Measurements from ENCODE around the gene ITGB3.

The ITGB3 gene

GRCh38 chr17:47253541-47254402, at the start of gene ITGB3:
Gene ITGB3, plus strand, starts transcription at chr17:47253827. Its CDS starts 35 bp downstream, at chr17:47253862.
- TF ChIP-seq SUZ12 (IDR thresholded peaks at IDR 0.05; ENCODE audit: extremely low read depth, insufficient read depth, insufficient read length) (peak; percentile 62), ZNF274 (IDR thresholded peaks at IDR 0.05; ENCODE audit: low read depth, low read length) (no peak), YY1 (IDR thresholded peaks at IDR 0.05; ENCODE audit: insufficient read depth, insufficient read length) (no peak)
- no peak for DNase-seq (ENCODE audit: low read depth, low spot score)
- H3K9ac ChIP-seq (ENCODE audit: insufficient read length, low read depth), result peak within 1 kb of the TSS; percentile 80
- no peaks in the 10 kb centered on the region for H3K36me3 ChIP-seq (ENCODE audit: insufficient read depth, insufficient read length, low read length)
- peaks cover 10% of the 10 kb centered on the region for H3K4me1 ChIP-seq (ENCODE audit: insufficient read depth, insufficient read length)
- peaks cover 32% of the 10 kb centered on the region for H3K27me3 ChIP-seq (ENCODE audit: insufficient read depth, insufficient read length)
- peak within 1 kb of the TSS; percentile 59 for H3K4me3 ChIP-seq (ENCODE audit: insufficient read length, low read depth)
- H3K9me3 ChIP-seq (ENCODE audit: insufficient read depth, low read length), result no peaks in the 10 kb centered on the region

GRCh38 chr17:47203984-47204721, 49.5 kb upstream of the ITGB3 start:
- no peak for DNase-seq (ENCODE audit: low read depth, low spot score)
- Histone ChIP-seq H3K9ac (ENCODE audit: insufficient read length, low read depth) (no peak overlapping the region), H3K4me3 (ENCODE audit: insufficient read length, low read depth) (no peak overlapping the region), H3K36me3 (ENCODE audit: insufficient read depth, insufficient read length, low read length) (no peaks in the 10 kb centered on the region), H3K27me3 (ENCODE audit: insufficient read depth, insufficient read length) (no peaks in the 10 kb centered on the region), H3K4me1 (ENCODE audit: insufficient read depth, insufficient read length) (peaks cover 5% of the 10 kb centered on the region), H3K9me3 (ENCODE audit: insufficient read depth, low read length) (no peaks in the 10 kb centered on the region)
- TF ChIP-seq YY1 (IDR thresholded peaks at IDR 0.05; ENCODE audit: insufficient read depth, insufficient read length), result no peak
- no peak for TF ChIP-seq SUZ12 (IDR thresholded peaks at IDR 0.05; ENCODE audit: extremely low read depth, insufficient read depth, insufficient read length)
- no peak for TF ChIP-seq ZNF274 (IDR thresholded peaks at IDR 0.05; ENCODE audit: low read depth, low read length)

GRCh38 chr17:47204722-47205418, 48.8 kb upstream of the ITGB3 start:
- H3K9me3 ChIP-seq (ENCODE audit: insufficient read depth, low read length), result no peaks in the 10 kb centered on the region
- peaks cover 9% of the 10 kb centered on the region for H3K4me1 ChIP-seq (ENCODE audit: insufficient read depth, insufficient read length)
- H3K4me3 ChIP-seq (ENCODE audit: insufficient read length, low read depth), result no peak overlapping the region
- no peak for DNase-seq (ENCODE audit: low read depth, low spot score)
- no peaks in the 10 kb centered on the region for H3K27me3 ChIP-seq (ENCODE audit: insufficient read depth, insufficient read length)
- H3K36me3 ChIP-seq (ENCODE audit: insufficient read depth, insufficient read length, low read length), result no peaks in the 10 kb centered on the region
- TF ChIP-seq ZNF274 (IDR thresholded peaks at IDR 0.05; ENCODE audit: low read depth, low read length), result no peak
- TF ChIP-seq SUZ12 (IDR thresholded peaks at IDR 0.05; ENCODE audit: extremely low read depth, insufficient read depth, insufficient read length), result no peak
- TF ChIP-seq YY1 (IDR thresholded peaks at IDR 0.05; ENCODE audit: insufficient read depth, insufficient read length), result no peak
- no peak overlapping the region for H3K9ac ChIP-seq (ENCODE audit: insufficient read length, low read depth)

- no peaks in the 10 kb centered on the region for H3K9me3 ChIP-seq (ENCODE audit: insufficient read depth, low read length)
- DNase-seq (ENCODE audit: low read depth, low spot score), result no peak
- TF ChIP-seq YY1 (IDR thresholded peaks at IDR 0.05; ENCODE audit: insufficient read depth, insufficient read length) (no peak), ZNF274 (IDR thresholded peaks at IDR 0.05; ENCODE audit: low read depth, low read length) (no peak), SUZ12 (IDR thresholded peaks at IDR 0.05; ENCODE audit: extremely low read depth, insufficient read depth, insufficient read length) (no peak)
- H3K4me3 ChIP-seq (ENCODE audit: insufficient read length, low read depth), result no peak overlapping the region
- no peak overlapping the region for H3K9ac ChIP-seq (ENCODE audit: insufficient read length, low read depth)
- H3K27me3 ChIP-seq (ENCODE audit: insufficient read depth, insufficient read length), result no peaks in the 10 kb centered on the region
- peaks cover 14% of the 10 kb centered on the region for H3K4me1 ChIP-seq (ENCODE audit: insufficient read depth, insufficient read length)
- H3K36me3 ChIP-seq (ENCODE audit: insufficient read depth, insufficient read length, low read length), result no peaks in the 10 kb centered on the region
Observed at GRCh38 chr17:47205419-47205963, 48.1 kb upstream of the ITGB3 start.

- H3K4me1 ChIP-seq (ENCODE audit: insufficient read depth, insufficient read length), result peaks cover 17% of the 10 kb centered on the region
- no peaks in the 10 kb centered on the region for H3K27me3 ChIP-seq (ENCODE audit: insufficient read depth, insufficient read length)
- H3K9ac ChIP-seq (ENCODE audit: insufficient read length, low read depth), result no peak overlapping the region
- TF ChIP-seq ZNF274 (IDR thresholded peaks at IDR 0.05; ENCODE audit: low read depth, low read length) (no peak), YY1 (IDR thresholded peaks at IDR 0.05; ENCODE audit: insufficient read depth, insufficient read length) (no peak), SUZ12 (IDR thresholded peaks at IDR 0.05; ENCODE audit: extremely low read depth, insufficient read depth, insufficient read length) (no peak)
- no peak for DNase-seq (ENCODE audit: low read depth, low spot score)
- H3K4me3 ChIP-seq (ENCODE audit: insufficient read length, low read depth), result no peak overlapping the region
- no peaks in the 10 kb centered on the region for H3K9me3 ChIP-seq (ENCODE audit: insufficient read depth, low read length)
- H3K36me3 ChIP-seq (ENCODE audit: insufficient read depth, insufficient read length, low read length), result no peaks in the 10 kb centered on the region
Observed at GRCh38 chr17:47207143-47208067, 46.2 kb upstream of the ITGB3 start.

All from NT2/D1 (cell line).